WTC11 (cell line): ENCODE results near the gene CYB561D2. TPM values are rescaled to one million over a fixed set of nuclear protein-coding genes. Genes with fewer than 3 reads are reported as not detected.

Experiments used
- ATAC-seq: fragments of 200-7000 bp; cut with Tn5 transposase; 2 replicates; pipeline ENCODE4 v1.10.0; 2021; ENCODE audit warnings: mild to moderate bottlenecking, moderate library complexity
- CTCF ChIA-PET: fragments of 300-600 bp; sonication (Branson Sonifier 250); formaldehyde crosslinking; loops from one replicate; lab custom pipeline; 2021; ENCODE audit warnings: antibody characterized with exemption; lab: Charles Lee
- POLR2A ChIA-PET: fragments of 350-600 bp; sonication (Branson Sonifier 250); formaldehyde crosslinking; loops from one replicate; lab custom pipeline; 2021; ENCODE audit warnings: antibody characterized with exemption; lab: Charles Lee
- DNase-seq: peaks from one replicate; pipeline ENCODE4 v3.0.0; 2021; ENCODE audit warnings: low spot score
- H3K27ac Mint-ChIP-seq: 2 replicates; pipeline ENCODE4 v1.8.0; 2021; ENCODE audit warnings: mixed read lengths
- H3K27me3 Mint-ChIP-seq: 2 replicates; pipeline ENCODE4 v1.8.0; 2021; ENCODE audit warnings: low read depth, mild to moderate bottlenecking, moderate library complexity, mixed read lengths
- H3K36me3 Mint-ChIP-seq: 2 replicates; pipeline ENCODE4 v1.8.0; 2021; ENCODE audit warnings: mixed read lengths
- H3K4me1 Mint-ChIP-seq: 2 replicates; pipeline ENCODE4 v1.8.0; 2022; ENCODE audit warnings: mixed read lengths
- H3K4me3 Mint-ChIP-seq: 2 replicates; pipeline ENCODE4 v1.8.0; 2021; ENCODE audit warnings: mild to moderate bottlenecking, moderate library complexity, mixed read lengths
- H3K9me3 Mint-ChIP-seq: 2 replicates; pipeline ENCODE4 v1.8.0; 2021; ENCODE audit warnings: mixed read lengths
- AR ChIP-seq: fragments of 250-450 bp; sonication (Bioruptor Pico); IDR thresholded peaks from 2 replicates; pipeline ENCODE4 v1.9.0; 2021; ENCODE audit warnings: mild to moderate bottlenecking
- ATF1 ChIP-seq: sonication (generic); formaldehyde crosslinking; IDR thresholded peaks from 2 replicates; pipeline ENCODE4 v1.8.1; 2023; ENCODE audit warnings: mild to moderate bottlenecking, moderate library complexity, missing genetic modification reagents
- ATF3 ChIP-seq: sonication (generic); formaldehyde crosslinking; conservative IDR thresholded peaks from 2 replicates; pipeline ENCODE4 v1.8.1; 2022; ENCODE audit warnings: mild to moderate bottlenecking, missing genetic modification reagents
- ATF6 ChIP-seq: sonication (generic); formaldehyde crosslinking; IDR thresholded peaks from 2 replicates; pipeline ENCODE4 v1.8.1; 2023; ENCODE audit warnings: mild to moderate bottlenecking, missing genetic modification reagents
- CDX4 ChIP-seq: fragments of 250-450 bp; sonication (Bioruptor Pico); IDR thresholded peaks from 2 replicates; pipeline ENCODE4 v1.9.0; 2021; ENCODE audit warnings: moderate library complexity, mild to moderate bottlenecking, inconsistent platforms, borderline replicate concordance
- CREM ChIP-seq: sonication (generic); formaldehyde crosslinking; IDR thresholded peaks from 2 replicates; pipeline ENCODE4 v1.8.1; 2022; ENCODE audit warnings: mild to moderate bottlenecking, missing genetic modification reagents, moderate library complexity
- E2F5 ChIP-seq: sonication (generic); formaldehyde crosslinking; IDR thresholded peaks from 2 replicates; pipeline ENCODE4 v1.8.1; 2022; ENCODE audit warnings: mild to moderate bottlenecking, moderate library complexity, missing genetic modification reagents
- ESRRA ChIP-seq: sonication (generic); formaldehyde crosslinking; IDR thresholded peaks from 2 replicates; pipeline ENCODE4 v1.8.1; 2022; ENCODE audit warnings: mild to moderate bottlenecking, missing genetic modification reagents, borderline replicate concordance
- FOXK1 ChIP-seq: sonication (generic); formaldehyde crosslinking; IDR thresholded peaks from 2 replicates; pipeline ENCODE4 v1.8.0; 2022; ENCODE audit warnings: mild to moderate bottlenecking, moderate library complexity, missing genetic modification reagents
- FOXP4 ChIP-seq: sonication (generic); formaldehyde crosslinking; IDR thresholded peaks from 2 replicates; pipeline ENCODE4 v1.8.0; 2022; ENCODE audit warnings: mild to moderate bottlenecking, missing genetic modification reagents
- GABPB1 ChIP-seq: sonication (generic); formaldehyde crosslinking; IDR thresholded peaks from 2 replicates; pipeline ENCODE4 v1.8.1; 2023; ENCODE audit warnings: mild to moderate bottlenecking, missing genetic modification reagents
- GRHL2 ChIP-seq: fragments of 250-450 bp; sonication (Bioruptor Pico); IDR thresholded peaks from 2 replicates; pipeline ENCODE4 v1.8.0; 2022; ENCODE audit warnings: mild to moderate bottlenecking, moderate library complexity; ENCODE audit not compliant: insufficient replicate concordance, severe bottlenecking
- MLX ChIP-seq: sonication (generic); formaldehyde crosslinking; IDR thresholded peaks from 2 replicates; pipeline ENCODE4 v1.8.1; 2023; ENCODE audit warnings: mild to moderate bottlenecking, missing genetic modification reagents, moderate library complexity
- PRRX2 ChIP-seq: fragments of 250-450 bp; sonication (Bioruptor Pico); IDR thresholded peaks from 2 replicates; pipeline ENCODE4 v1.8.0; 2021; ENCODE audit warnings: mild to moderate bottlenecking
- SMAD3 ChIP-seq: sonication (generic); formaldehyde crosslinking; IDR thresholded peaks from 2 replicates; pipeline ENCODE4 v1.8.0; 2022; ENCODE audit warnings: missing genetic modification reagents, mild to moderate bottlenecking, borderline replicate concordance
- TP53 ChIP-seq: sonication (generic); formaldehyde crosslinking; IDR thresholded peaks from 2 replicates; pipeline ENCODE4 v1.8.1; 2023; ENCODE audit warnings: mild to moderate bottlenecking, missing genetic modification reagents
- ZBTB21 ChIP-seq: sonication (generic); formaldehyde crosslinking; IDR thresholded peaks from 2 replicates; pipeline ENCODE4 v1.8.1; 2023; ENCODE audit warnings: mild to moderate bottlenecking, missing genetic modification reagents, borderline replicate concordance
- ZNF423 ChIP-seq: fragments of 250-450 bp; sonication (Bioruptor Pico); IDR thresholded peaks from 2 replicates; pipeline ENCODE4 v2.1.2; 2022; ENCODE audit warnings: mild to moderate bottlenecking, moderate library complexity
- total RNA-seq: library from RNA; stranded (reverse); gene quantifications from 3 replicates; pipeline ENCODE4 v1.2.3, GENCODE V29; 2021

The CYB561D2 gene
- total RNA-seq, 1 experiment from 2014 or later: 9.8 TPM

GRCh38 chr3:50322386-50323091 is 28.1 kb upstream of the CYB561D2 start, which contains the start of gene HYAL2 (continued):
- TF ChIP-seq FOXP4 (CRISPR knock-in tag) (peak; percentile 78), ZNF423 (no peak), FOXK1 (no peak)

GRCh38 chr3:50323092-50323600 is 27.5 kb upstream of the CYB561D2 start:
- Mint-ChIP-seq H3K9me3 (no peaks in the 10 kb centered on the region), H3K27me3 (no peaks in the 10 kb centered on the region), H3K27ac (peak overlapping the region; percentile 60; the same call in 1 of the 2 replicates), H3K36me3 (peaks cover 26% of the 10 kb centered on the region), H3K4me3 (peak overlapping the region; percentile 88), H3K4me1 (peaks cover 42% of the 10 kb centered on the region)
- DNase-seq: no peak
- CTCF ChIA-PET: interaction anchor here (0.8 to 5.5 kb wide), 12 partner anchors 14 to 132 kb away, joined by 3 to 95 read pairs (median 6); partner anchors contain the start of genes GNAT1, HYAL1, HYAL3 and IFRD2
- POLR2A ChIA-PET: interaction anchor here (2.0 kb wide), 1 partner anchor 14 kb away, joined by 8 read pairs; no protein-coding TSS in a partner anchor
- ATAC-seq: no peak
- no peak for TF ChIP-seq ATF3
- no peak for TF ChIP-seq MLX
- TF ChIP-seq PRRX2 (CRISPR knock-in tag): no peak
- no peak for TF ChIP-seq CREM
- no peak for TF ChIP-seq ATF1 (CRISPR knock-in tag)
- no peak for TF ChIP-seq E2F5 (CRISPR knock-in tag)
- no peak for TF ChIP-seq GABPB1 (CRISPR knock-in tag)
- no peak for TF ChIP-seq FOXK1
- no peak for TF ChIP-seq ATF6 (CRISPR knock-in tag)
- no peak for TF ChIP-seq AR (CRISPR knock-in tag)
- TF ChIP-seq ZBTB21 (CRISPR knock-in tag): no peak
- no peak for TF ChIP-seq ESRRA (CRISPR knock-in tag)
- TF ChIP-seq CDX4 (CRISPR knock-in tag): no peak
- TF ChIP-seq SMAD3 (CRISPR knock-in tag): no peak
- TF ChIP-seq GRHL2 (CRISPR knock-in tag): no peak
- no peak for TF ChIP-seq TP53 (CRISPR knock-in tag)
